GM23248 (cell line): ENCODE results near the gene NAGPA. TPM values are rescaled to one million over a fixed set of nuclear protein-coding genes. Genes with fewer than 3 reads are reported as not detected.
A peak's percentile ranks its signal among the peaks of the same experiment; 100 is the strongest.

Experiments used
- DNase-seq: peaks from one replicate; pipeline ENCODE4 v3.0.0-alpha.2; 2015
- H2AFZ ChIP-seq: fragments of 200-600 bp; sonication (generic); 2 replicates; pipeline ENCODE4 v1.6.1; 2016; ENCODE audit warnings: antibody characterized with exemption
- H3F3A ChIP-seq: fragments of 200-600 bp; sonication (generic); 2 replicates; pipeline ENCODE4 v1.6.1; 2016; ENCODE audit warnings: mild to moderate bottlenecking, antibody characterized with exemption, mixed run types; ENCODE audit not compliant: insufficient read depth
- H3K27ac ChIP-seq: fragments of 200-600 bp; sonication (generic); 2 replicates; pipeline ENCODE4 v1.5.1; 2016; ENCODE audit warnings: mild to moderate bottlenecking
- H3K27me3 ChIP-seq: fragments of 200-600 bp; sonication (generic); replicated peaks from 2 replicates; pipeline ENCODE4 v1.6.1; 2016; ENCODE audit warnings: mild to moderate bottlenecking; ENCODE audit not compliant: insufficient read depth
- H3K36me3 ChIP-seq: fragments of 200-600 bp; sonication (generic); 2 replicates; pipeline ENCODE4 v1.6.1; 2016; ENCODE audit warnings: low read depth, mild to moderate bottlenecking
- H3K4me1 ChIP-seq: fragments of 200-600 bp; sonication (generic); 2 replicates; pipeline ENCODE4 v1.6.1; 2016; ENCODE audit warnings: mild to moderate bottlenecking; ENCODE audit not compliant: insufficient read depth
- H3K4me2 ChIP-seq: fragments of 200-600 bp; sonication (generic); one replicate; pipeline ENCODE4 v1.6.1; 2016; ENCODE audit warnings: mild to moderate bottlenecking; ENCODE audit not compliant: unreplicated experiment
- H3K4me3 ChIP-seq: fragments of 200-600 bp; sonication (generic); 2 replicates; pipeline ENCODE4 v1.5.1; 2016; ENCODE audit warnings: mild to moderate bottlenecking
- H3K79me2 ChIP-seq: fragments of 200-600 bp; sonication (generic); 2 replicates; pipeline ENCODE4 v1.6.1; 2016; ENCODE audit warnings: mild to moderate bottlenecking; ENCODE audit not compliant: insufficient read depth
- H3K9ac ChIP-seq: fragments of 200-600 bp; sonication (generic); 2 replicates; pipeline ENCODE4 v1.6.1; 2016; ENCODE audit warnings: mild to moderate bottlenecking
- H3K9me2 ChIP-seq: fragments of 200-600 bp; sonication (generic); 2 replicates; pipeline ENCODE4 v1.6.1; 2016; ENCODE audit warnings: mixed run types, mild to moderate bottlenecking, moderate library complexity; ENCODE audit not compliant: insufficient read depth
- H3K9me3 ChIP-seq: fragments of 200-600 bp; sonication (generic); one replicate; pipeline ENCODE4 v1.6.1; 2017; ENCODE audit warnings: low read depth
- H4K20me1 ChIP-seq: fragments of 200-600 bp; sonication (generic); 2 replicates; pipeline ENCODE4 v1.6.0; 2016; ENCODE audit not compliant: insufficient read depth
- EZH2 ChIP-seq: fragments of 200-600 bp; sonication (generic); IDR thresholded peaks from 2 replicates; pipeline ENCODE4 v1.6.1; 2018; ENCODE audit warnings: antibody characterized with exemption, mild to moderate bottlenecking; ENCODE audit not compliant: insufficient read depth, poor library complexity, severe bottlenecking
- EZH2phosphoT487 ChIP-seq: fragments of 200-600 bp; sonication (generic); IDR thresholded peaks from 2 replicates; pipeline ENCODE4 v1.6.1; 2018; ENCODE audit warnings: antibody characterized with exemption, moderate library complexity, mild to moderate bottlenecking, low read depth; ENCODE audit not compliant: insufficient read depth
- WGBS, 2 experiments: methylation state at CpG; one replicate each; pipeline ENCODE4 v1.1.6; 2015 to 2017; ENCODE audit warnings: low lambda C conversion rate in 2 of 2, low coverage in 1 of 2; ENCODE audit errors: missing lambda C conversion rate in 2 of 2; 5-methylcytosine and 5-hydroxymethylcytosine counted together
- in situ Hi-C: fragments of 300-500 bp; cut with MboI; formaldehyde crosslinking; loops from 2 replicates; pipeline ENCODE4 v1.15.0; 2020
- polyA plus RNA-seq: library from polyadenylated mRNA; unstranded; fragments of >200 nt; fragmentation: Nextera tagmentation; extraction: Ambion mirVana; gene quantifications from 2 replicates; pipeline ENCODE4 v1.2.1, GENCODE V29; 2016
- total RNA-seq: library from RNA; depleted of rRNA; stranded (reverse); fragments of >200 nt; shearing (Covaris generic); gene quantifications from 2 replicates; pipeline ENCODE4 v1.2.3, GENCODE V29; 2014

NAGPA gene
- total and polyA plus RNA-seq, 2 experiments from 2014 or later, result 16.3 to 61.0 TPM

DNA sequence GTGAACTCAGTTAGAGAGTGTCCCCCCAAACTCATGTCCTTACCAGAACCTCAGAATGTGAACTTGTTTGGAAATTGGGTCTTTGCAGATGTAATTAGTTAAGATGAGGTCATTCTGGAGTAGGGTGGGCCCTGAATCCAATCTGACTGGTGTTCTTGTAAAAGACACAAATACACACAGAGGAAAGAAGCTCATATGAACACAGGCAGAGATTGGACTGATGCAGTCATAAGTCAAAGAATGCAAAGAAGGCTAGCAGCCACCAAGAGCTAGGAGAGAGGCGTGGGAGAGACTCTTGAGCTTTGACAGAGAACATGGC lies 2.1 kb upstream of the NAGPA start:
- no peaks in the 10 kb centered on the region for H3F3A ChIP-seq
- H3K4me1 ChIP-seq, result peaks cover 10% of the 10 kb centered on the region
- no peak for DNase-seq
- H4K20me1 ChIP-seq, result no peaks in the 10 kb centered on the region
- 0 out of 2 replicates have a peak, but pooled peaks cover 4% of the 10 kb centered on the region for H3K79me2 ChIP-seq
- no peaks in the 10 kb centered on the region for H3K9me2 ChIP-seq
- no peaks in the 10 kb centered on the region for H3K9me3 ChIP-seq
- in situ Hi-C loops, result no loop called here
- no peak overlapping the region for H3K4me3 ChIP-seq
- H3K36me3 ChIP-seq, result no peaks in the 10 kb centered on the region
- no peak overlapping the region for H3K9ac ChIP-seq
- WGBS, 2 experiments, result 25 to 43% methylated on average over 1 of the region's 1 CpG
- no peak overlapping the region for H3K27ac ChIP-seq
- no peak overlapping the region for H3K4me2 ChIP-seq
- H2AFZ ChIP-seq, result no peak overlapping the region
- TF ChIP-seq EZH2phosphoT487 (no peak), EZH2 (no peak)
- H3K27me3 ChIP-seq, result no peaks in the 10 kb centered on the region

DNA sequence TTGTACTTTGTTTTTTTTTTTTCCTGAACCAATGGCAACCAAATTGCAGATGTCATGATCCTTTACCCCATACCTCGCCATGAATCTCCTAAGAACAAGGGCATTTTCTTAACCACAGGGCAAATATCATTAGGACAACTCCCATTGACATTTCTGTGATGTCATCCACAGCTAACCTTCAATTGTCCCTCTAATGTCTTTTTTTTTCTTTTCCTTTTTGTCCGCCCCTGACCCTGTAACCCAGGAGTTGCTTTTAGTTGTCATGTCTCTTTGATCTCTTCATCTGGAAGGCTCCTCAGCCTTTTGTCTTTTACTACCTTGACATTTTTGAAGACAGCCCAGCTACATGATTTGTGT lies 410 bp upstream of the NAGPA start:
- Histone ChIP-seq H3K27ac (peak overlapping the region; percentile 52), H3K4me1 (peaks cover 10% of the 10 kb centered on the region), H3K4me3 (peak overlapping the region; percentile 84), H3K4me2 (peak overlapping the region; percentile 92), H4K20me1 (no peaks in the 10 kb centered on the region), H3K79me2 (0 out of 2 replicates have a peak, but pooled peaks cover 4% of the 10 kb centered on the region), H3K9ac (peak overlapping the region; percentile 83), H2AFZ (peak overlapping the region; percentile 98), H3K9me3 (no peaks in the 10 kb centered on the region), H3K36me3 (no peaks in the 10 kb centered on the region), H3K27me3 (no peaks in the 10 kb centered on the region), H3K9me2 (no peaks in the 10 kb centered on the region), H3F3A (no peaks in the 10 kb centered on the region)
- TF ChIP-seq EZH2, result no peak
- TF ChIP-seq EZH2phosphoT487, result no peak
- DNase-seq, result peak; percentile 26
- in situ Hi-C loops, result no loop called here
- WGBS, 2 experiments, result 22 to 26% methylated on average over 2 of the region's 2 CpGs

DNA sequence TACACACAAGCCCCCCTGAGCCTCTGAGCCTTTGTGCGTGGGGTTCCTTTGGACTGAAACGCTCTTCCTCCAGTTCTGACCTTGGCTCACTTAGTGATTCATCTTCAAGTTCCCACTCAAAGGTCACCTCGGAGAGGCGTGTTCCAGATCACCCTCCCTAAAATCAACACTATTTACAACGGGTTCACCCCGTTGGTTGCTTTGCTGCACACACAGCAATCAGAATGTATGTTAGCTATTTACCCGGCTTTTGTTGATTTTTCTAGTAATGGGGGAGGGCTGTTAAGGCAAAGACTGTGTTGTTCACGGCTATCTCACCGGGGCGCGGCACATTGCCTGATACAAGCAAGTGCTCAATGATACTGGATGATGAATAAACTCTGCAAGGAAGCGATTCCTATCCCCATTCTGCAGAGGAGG lies 977 bp downstream of the NAGPA start:
- H3K9me2 ChIP-seq, result no peaks in the 10 kb centered on the region
- H3K4me2 ChIP-seq, result peak overlapping the region; percentile 92
- H3K9ac ChIP-seq, result peak overlapping the region; percentile 83
- H2AFZ ChIP-seq, result peak overlapping the region; percentile 98
- H3K9me3 ChIP-seq, result no peaks in the 10 kb centered on the region
- H3K36me3 ChIP-seq, result no peaks in the 10 kb centered on the region
- H3K27me3 ChIP-seq, result no peaks in the 10 kb centered on the region
- 39 to 40% methylated on average over 12 of the region's 12 CpGs for WGBS, 2 experiments
- no peak overlapping the region for H3K27ac ChIP-seq
- in situ Hi-C loops, result no loop called here
- peak; percentile 36 for DNase-seq
- H3K4me1 ChIP-seq, result peaks cover 10% of the 10 kb centered on the region
- H4K20me1 ChIP-seq, result no peaks in the 10 kb centered on the region
- H3K4me3 ChIP-seq, result peak overlapping the region; percentile 84
- H3F3A ChIP-seq, result no peaks in the 10 kb centered on the region
- H3K79me2 ChIP-seq, result 0 out of 2 replicates have a peak, but pooled peaks cover 4% of the 10 kb centered on the region
- TF ChIP-seq EZH2 (no peak), EZH2phosphoT487 (no peak)

DNA sequence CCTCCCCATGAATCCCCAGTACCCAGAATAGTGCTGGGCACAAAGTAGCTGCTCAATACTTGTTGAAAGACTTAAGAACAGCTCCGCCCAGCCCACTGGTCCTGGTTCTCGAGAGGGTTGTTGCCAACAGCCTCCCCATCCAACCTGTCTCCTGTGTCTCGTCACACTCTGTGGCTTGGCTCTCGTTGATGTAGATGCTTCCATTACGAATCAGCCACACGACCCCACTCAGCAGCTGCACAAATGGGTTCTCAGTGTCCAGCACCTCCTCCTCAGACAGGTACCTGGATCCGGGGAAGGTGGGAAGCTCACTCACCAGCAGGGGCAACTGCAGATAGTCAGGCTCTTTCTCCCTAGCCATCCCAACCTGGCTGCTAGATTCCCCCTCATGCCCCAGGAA lies 2.1 kb downstream of the NAGPA start:
- TF ChIP-seq EZH2, result no peak
- TF ChIP-seq EZH2phosphoT487, result no peak
- H3K27me3 ChIP-seq, result no peaks in the 10 kb centered on the region
- no peaks in the 10 kb centered on the region for H3K36me3 ChIP-seq
- H3F3A ChIP-seq, result no peaks in the 10 kb centered on the region
- H3K4me2 ChIP-seq, result no peak overlapping the region
- no peaks in the 10 kb centered on the region for H3K9me3 ChIP-seq
- no peak for DNase-seq
- in situ Hi-C loops, result no loop called here
- H4K20me1 ChIP-seq, result no peaks in the 10 kb centered on the region
- H3K4me3 ChIP-seq, result no peak overlapping the region
- H3K9ac ChIP-seq, result no peak overlapping the region
- H3K9me2 ChIP-seq, result no peaks in the 10 kb centered on the region
- 0 out of 2 replicates have a peak, but pooled peaks cover 4% of the 10 kb centered on the region for H3K79me2 ChIP-seq
- no peak overlapping the region for H3K27ac ChIP-seq
- no peak overlapping the region for H2AFZ ChIP-seq
- WGBS, 2 experiments, result 59 to 66% methylated on average over 7 of the region's 7 CpGs
- H3K4me1 ChIP-seq, result peaks cover 10% of the 10 kb centered on the region
